ENCODE data around the gene CAPN5. TPM values are rescaled to one million over a fixed set of nuclear protein-coding genes. Genes with fewer than 3 reads are reported as not detected.

Gene CAPN5
- polyA plus RNA-seq, 1 experiment: 18.4 TPM

DNA sequence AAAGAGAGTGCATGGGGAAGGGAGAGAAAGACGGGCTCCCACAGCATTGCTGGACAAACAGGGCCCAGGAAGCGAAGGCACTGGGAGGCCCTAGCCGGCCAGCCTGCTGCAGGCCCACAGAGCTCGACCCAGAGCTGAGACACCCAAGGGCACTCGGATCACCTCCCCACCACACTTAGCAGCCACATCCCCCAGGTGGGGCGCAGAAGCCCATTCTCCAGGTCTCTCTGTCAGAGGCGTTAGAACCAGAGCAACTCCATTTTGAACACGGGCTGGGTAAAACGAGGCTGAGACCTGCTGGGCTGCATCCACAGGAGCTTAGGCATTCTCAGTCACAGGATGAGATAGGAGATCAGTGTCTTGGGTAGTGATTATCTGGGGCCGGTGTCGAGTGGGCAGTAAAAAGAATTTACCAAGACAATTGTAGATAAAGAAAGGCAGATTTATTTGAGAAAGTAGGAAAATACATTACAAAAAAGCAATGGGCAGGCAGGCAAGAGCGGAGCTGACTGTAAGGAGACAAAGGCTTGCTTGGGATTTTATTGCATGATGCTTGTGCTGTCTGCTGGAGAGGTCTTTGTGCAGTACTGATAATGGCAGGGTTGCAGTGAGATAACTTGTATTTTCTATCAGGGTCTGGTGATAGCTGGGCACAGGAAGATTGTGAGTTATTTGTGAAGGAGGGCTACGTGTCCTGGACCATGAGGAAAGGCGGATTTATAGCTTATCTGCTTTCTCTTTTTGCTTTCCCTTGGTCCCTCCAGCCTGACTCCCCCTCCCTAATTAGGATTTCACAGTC lies 13.4 kb upstream of the CAPN5 start:
- ChIA-PET POLR2A (no interaction called here), CTCF (interaction anchor here (0.6 to 3.9 kb wide), 4 partner anchors 12 to 330 kb away, joined by 3 to 29 read pairs (median 8); partner anchors contain the start of gene MYO7A)
- DNase-seq (ENCODE audit: low read depth): no peak
- no peak for TF ChIP-seq CTCF (IDR thresholded peaks at IDR 0.05; ENCODE audit: insufficient read depth, low read depth, low read length)
- no peak overlapping the region for H3K4me3 ChIP-seq (ENCODE audit: low read depth, low read length)
- peaks cover 2% of the 10 kb centered on the region for H3K27me3 ChIP-seq (ENCODE audit: control insufficient read depth, insufficient read depth, low read length)
- H3K36me3 ChIP-seq (ENCODE audit: control insufficient read depth, insufficient read depth, low read length): no peaks in the 10 kb centered on the region

DNA sequence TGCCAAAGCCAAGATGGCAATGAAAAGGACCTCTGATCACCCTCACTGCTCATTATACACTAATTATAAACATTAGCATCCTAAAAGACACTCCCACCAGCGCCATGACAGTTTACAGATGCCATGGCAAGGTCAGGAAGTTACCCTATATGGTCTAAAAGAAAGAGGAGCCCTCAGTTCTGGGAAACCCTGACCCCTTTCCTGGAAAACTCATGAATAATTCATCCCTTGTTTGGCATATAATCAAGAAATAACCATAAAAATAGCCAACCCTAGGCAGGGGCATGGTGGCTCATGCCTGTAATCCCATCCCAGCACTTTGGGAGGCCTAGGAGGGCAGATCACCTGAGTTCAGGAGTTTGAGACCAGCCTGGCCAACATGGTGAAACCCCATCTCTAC lies 12.7 kb upstream of the CAPN5 start:
- H3K4me3 ChIP-seq (ENCODE audit: low read depth, low read length): no peak overlapping the region
- H3K27me3 ChIP-seq (ENCODE audit: control insufficient read depth, insufficient read depth, low read length): peaks cover 2% of the 10 kb centered on the region
- DNase-seq (ENCODE audit: low read depth): no peak
- CTCF ChIA-PET: interaction anchor here (2.0 to 3.9 kb wide), 3 partner anchors 11 to 73 kb away, joined by 6 to 29 read pairs (median 10); partner anchors contain the start of gene MYO7A
- TF ChIP-seq CTCF (IDR thresholded peaks at IDR 0.05; ENCODE audit: insufficient read depth, low read depth, low read length): no peak
- POLR2A ChIA-PET: no interaction called here
- H3K36me3 ChIP-seq (ENCODE audit: control insufficient read depth, insufficient read depth, low read length): no peaks in the 10 kb centered on the region

DNA sequence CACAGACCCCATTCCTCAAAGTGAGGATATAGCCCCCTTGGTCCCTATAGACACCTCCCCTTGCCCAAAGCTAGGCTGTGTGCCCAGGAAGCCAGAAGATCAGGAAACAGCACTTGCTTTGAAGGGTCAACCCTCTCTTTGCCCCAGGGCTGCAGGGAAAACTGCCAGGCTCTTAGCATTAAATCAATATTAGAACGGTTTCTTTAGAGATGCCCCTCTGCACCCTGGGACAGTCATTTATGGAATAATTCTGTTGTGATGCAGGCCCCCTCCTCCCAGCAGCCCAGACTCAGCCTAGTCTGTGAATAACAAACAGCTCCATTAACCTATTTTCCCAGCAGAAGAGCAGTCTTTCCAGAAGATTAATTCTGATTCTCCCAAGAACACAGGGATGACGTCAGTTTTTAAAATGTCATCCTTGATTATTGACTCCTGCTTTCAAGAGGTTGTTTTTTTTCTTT lies 11.6 kb upstream of the CAPN5 start:
- CTCF ChIA-PET: interaction anchor here (1.2 to 3.9 kb wide), 3 partner anchors 10 to 35 kb away, joined by 3 to 29 read pairs (median 10); no protein-coding TSS in a partner anchor
- Histone ChIP-seq H3K4me3 (ENCODE audit: low read depth, low read length) (no peak overlapping the region), H3K27me3 (ENCODE audit: control insufficient read depth, insufficient read depth, low read length) (peaks cover 2% of the 10 kb centered on the region), H3K36me3 (ENCODE audit: control insufficient read depth, insufficient read depth, low read length) (no peaks in the 10 kb centered on the region)
- DNase-seq (ENCODE audit: low read depth): no peak
- POLR2A ChIA-PET: interaction anchor here (0.7 kb wide), 1 partner anchor 91 kb away, joined by 7 read pairs; no protein-coding TSS in a partner anchor
- TF ChIP-seq CTCF (IDR thresholded peaks at IDR 0.05; ENCODE audit: insufficient read depth, low read depth, low read length): no peak

DNA sequence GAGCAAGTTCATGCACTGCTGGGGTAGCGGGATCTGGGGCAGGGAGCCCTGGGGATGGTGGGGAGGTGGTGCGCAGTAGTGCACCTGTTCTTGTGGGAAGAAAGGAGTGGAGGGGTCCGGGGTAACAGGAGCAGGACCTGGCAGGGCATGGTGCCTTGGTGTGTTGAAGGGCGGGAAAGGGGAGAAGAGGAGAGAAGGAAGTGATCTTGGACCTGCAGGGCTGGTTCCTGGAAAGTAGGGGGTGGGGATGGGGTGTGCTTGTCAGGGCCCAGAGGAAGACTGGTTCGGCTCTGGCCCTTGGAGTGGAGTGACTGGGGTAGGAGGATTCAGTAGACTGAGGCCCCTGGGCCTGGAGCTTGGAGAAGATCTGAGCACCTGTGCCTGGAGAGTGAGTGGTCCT lies 10.9 kb upstream of the CAPN5 start:
- peaks cover 4% of the 10 kb centered on the region for H3K27me3 ChIP-seq (ENCODE audit: control insufficient read depth, insufficient read depth, low read length)
- no peaks in the 10 kb centered on the region for H3K36me3 ChIP-seq (ENCODE audit: control insufficient read depth, insufficient read depth, low read length)
- no peak for TF ChIP-seq CTCF (IDR thresholded peaks at IDR 0.05; ENCODE audit: insufficient read depth, low read depth, low read length)
- ChIA-PET POLR2A (no interaction called here), CTCF (interaction anchor here (1.2 to 3.9 kb wide), 2 partner anchors 11 to 35 kb away, joined by 3 to 29 read pairs; no protein-coding TSS in a partner anchor)
- no peak for DNase-seq (ENCODE audit: low read depth)
- H3K4me3 ChIP-seq (ENCODE audit: low read depth, low read length): no peak overlapping the region

DNA sequence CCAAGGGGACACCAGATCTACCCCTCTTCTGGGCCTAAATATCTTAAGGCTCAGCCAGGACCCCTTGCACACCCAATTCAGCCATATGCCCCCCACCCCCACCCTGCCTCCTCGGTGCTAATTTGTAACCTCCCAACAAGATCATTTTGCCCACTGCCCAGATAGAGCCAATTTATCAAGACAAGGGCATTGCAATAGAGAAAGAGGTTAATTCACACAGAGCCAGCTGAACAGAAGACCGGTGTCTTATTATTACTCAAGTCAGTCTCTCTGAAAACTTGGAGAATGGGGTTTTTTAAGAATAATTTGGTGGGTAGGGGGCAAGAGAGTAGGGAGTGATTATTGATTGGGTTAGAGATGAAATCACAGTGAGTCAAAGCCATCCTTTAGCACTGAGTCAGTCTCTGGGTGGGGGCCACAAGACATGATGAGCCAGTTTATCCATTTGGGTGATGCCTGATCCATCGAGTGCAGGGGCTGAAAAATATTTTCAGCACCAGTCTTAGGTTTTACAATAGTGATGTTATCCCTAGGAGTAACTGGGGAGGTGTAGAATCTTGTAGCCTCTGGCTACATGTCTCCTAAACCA lies 9.9 kb upstream of the CAPN5 start:
- no peak for TF ChIP-seq CTCF (IDR thresholded peaks at IDR 0.05; ENCODE audit: insufficient read depth, low read depth, low read length)
- no peak for DNase-seq (ENCODE audit: low read depth)
- H3K4me3 ChIP-seq (ENCODE audit: low read depth, low read length): no peak overlapping the region
- ChIA-PET POLR2A (no interaction called here), CTCF (interaction anchor here (0.8 to 3.9 kb wide), 3 partner anchors 16 to 34 kb away, joined by 3 to 29 read pairs (median 4); no protein-coding TSS in a partner anchor)
- H3K36me3 ChIP-seq (ENCODE audit: control insufficient read depth, insufficient read depth, low read length): no peaks in the 10 kb centered on the region
- peaks cover 4% of the 10 kb centered on the region for H3K27me3 ChIP-seq (ENCODE audit: control insufficient read depth, insufficient read depth, low read length)
